HepG2 (cell line): Measurements from ENCODE around the gene AADACL2. TPM values are rescaled to one million over a fixed set of nuclear protein-coding genes. Genes with fewer than 3 reads are reported as not detected.

Source experiments
- ATAC-seq: fragments of 200-7000 bp; cut with Tn5 transposase; 3 replicates; pipeline ENCODE4 v1.9.1; 2020; ENCODE audit warnings: mild to moderate bottlenecking, moderate library complexity
- BruUV-seq: library from RNA; stranded (reverse); fragments of 400-500 nt; replicated peaks from 2 replicates; lab custom pipeline; 2021; lab: Mats Ljungman, UMichigan
- CTCF ChIA-PET: fragments of 300-600 bp; formaldehyde crosslinking; extraction: SDS; loops from one replicate; lab custom pipeline; 2021; ENCODE audit warnings: low total read pairs, inconsistent platforms, low intra/inter-chr PET ratio; lab: Yijun Ruan, JAX
- POLR2A ChIA-PET: fragments of 350-600 bp; sonication (Branson Sonifier 250); formaldehyde crosslinking; loops from one replicate; lab custom pipeline; 2020; ENCODE audit warnings: antibody characterized with exemption, inconsistent platforms; lab: Yijun Ruan, JAX
- DNase-seq: peaks from one replicate; pipeline ENCODE4 v3.0.0-alpha.2; 2015; ENCODE audit warnings: low spot score
- FAIRE-seq: peaks from 3 replicates; lab custom pipeline; 2011; peaks lifted over from hg19 to GRCh38; lab: Jason Lieb, UNC
- H2AFZ ChIP-seq: one replicate; pipeline ENCODE4 v1.6.1; 2011; ENCODE audit warnings: low read length, inconsistent platforms
- H3K27ac ChIP-seq: fragments of 300-600 bp; 3 replicates; pipeline ENCODE4 v1.8.0; 2011; ENCODE audit warnings: mixed run types, mild to moderate bottlenecking, mixed read lengths, low read length, inconsistent platforms; ENCODE audit not compliant: insufficient read depth; ENCODE audit errors: extremely low read length
- H3K27me3 ChIP-seq, 2 experiments: fragments of 200-600 bp in 1 of 2; 2 replicates in 1 of 2; 3 replicates in 1 of 2; pipeline versions ENCODE4 v1.6.0 to v1.8.0; 2011; ENCODE audit warnings: low read length in 2 of 2, mild to moderate bottlenecking in 2 of 2, moderate library complexity in 2 of 2, inconsistent platforms in 1 of 2; ENCODE audit not compliant: insufficient read depth in 2 of 2, control insufficient read depth in 1 of 2
- H3K36me3 ChIP-seq, 2 experiments: fragments of 200-600 bp in 1 of 2; replicated peaks in 1 of 2; 2 replicates in 1 of 2; 3 replicates in 1 of 2; pipeline versions ENCODE4 v1.5.1 to v1.8.0; 2011; ENCODE audit warnings: low read length in 2 of 2, inconsistent platforms in 1 of 2; ENCODE audit not compliant: insufficient read depth in 2 of 2, control insufficient read depth in 1 of 2
- H3K4me1 ChIP-seq: 2 replicates; pipeline ENCODE4 v1.5.1; 2012; ENCODE audit warnings: low read length, inconsistent platforms; ENCODE audit not compliant: insufficient read depth
- H3K4me2 ChIP-seq: 2 replicates; pipeline ENCODE4 v1.6.0; 2011; ENCODE audit warnings: low read depth, low read length, inconsistent platforms
- H3K4me3 ChIP-seq, 3 experiments: fragments of 200-600 bp in 1 of 3; sonication (generic), shearing (Covaris generic) in 1 of 3; replicated peaks in 1 of 3; 2 replicates each; pipeline ENCODE4 v1.5.1; 2011 to 2016; ENCODE audit warnings: low read length in 3 of 3, inconsistent platforms in 2 of 3, low read depth in 2 of 3, mild to moderate bottlenecking in 2 of 3, control low read depth in 1 of 3, mixed read lengths in 1 of 3; ENCODE audit not compliant: insufficient read depth in 1 of 3
- H3K79me2 ChIP-seq: one replicate; pipeline ENCODE4 v1.6.1; 2011; ENCODE audit warnings: low read length, inconsistent platforms; ENCODE audit not compliant: insufficient read depth
- H3K9ac ChIP-seq: 2 replicates; pipeline ENCODE4 v1.6.0; 2011; ENCODE audit warnings: mild to moderate bottlenecking, low read depth, low read length, inconsistent platforms; ENCODE audit not compliant: insufficient read depth
- H3K9me3 ChIP-seq: 2 replicates; pipeline ENCODE4 v1.5.1; 2012; ENCODE audit warnings: mild to moderate bottlenecking, low read length
- H4K20me1 ChIP-seq: 2 replicates; pipeline ENCODE4 v1.6.0; 2011; ENCODE audit warnings: inconsistent platforms, mild to moderate bottlenecking, low read length, moderate library complexity; ENCODE audit not compliant: insufficient read depth
- EEA1 ChIP-seq: sonication (generic); formaldehyde crosslinking; IDR thresholded peaks from 2 replicates; pipeline ENCODE4 v1.5.1; 2020; ENCODE audit warnings: mild to moderate bottlenecking, missing genetic modification reagents, borderline replicate concordance
- PBX2 ChIP-seq: IDR thresholded peaks from 2 replicates; pipeline ENCODE4 v1.6.1; 2016; ENCODE audit warnings: control low read depth
- ZNF496 ChIP-seq: sonication (generic); formaldehyde crosslinking; IDR thresholded peaks from 2 replicates; pipeline ENCODE4 v1.8.1; 2023; ENCODE audit warnings: mild to moderate bottlenecking, moderate library complexity, missing genetic modification reagents; ENCODE audit not compliant: insufficient replicate concordance
- ZSCAN22 ChIP-seq: sonication (generic); formaldehyde crosslinking; IDR thresholded peaks from 2 replicates; pipeline ENCODE4 v1.4.0; 2020; ENCODE audit warnings: mild to moderate bottlenecking, missing genetic modification reagents
- WGBS: methylation state at CpG from one replicate; pipeline ENCODE4 v1.1.6; 2017; ENCODE audit warnings: low lambda C conversion rate; 5-methylcytosine and 5-hydroxymethylcytosine counted together
- in situ Hi-C: cut with HindIII; loops from 2 replicates; pipeline ENCODE4 v1.10.0; 2017; ENCODE audit warnings: low pct_unique_long_range_greater_than_20kb; ENCODE audit not compliant: extremely low pct_ligation_motif_present
- intact Hi-C: fragments of 100-400 bp; cut with micrococcal nuclease; formaldehyde crosslinking; loops from one replicate; pipeline ENCODE4 v1.10.0; 2022; ENCODE audit not compliant: unreplicated experiment
- polyA plus RNA-seq, 8 experiments: library from polyadenylated mRNA; depleted of rRNA in 3 of 8; stranded (reverse) in 7 of 8; unstranded in 1 of 8; fragments of >200 nt; fragmentation: Illumina TruSeq in 4 of 8; extraction: Trizol in 4 of 8; gene quantifications; 2 replicates each; pipeline versions ENCODE4 v1.2.1 to v1.2.3, GENCODE V29; 2011 to 2016; ENCODE audit warnings: low read depth in 4 of 8, missing spikeins in 1 of 8, mixed read lengths in 1 of 8; ENCODE audit not compliant: insufficient read depth in 1 of 8
- total RNA-seq, 5 experiments: library from RNA; depleted of rRNA; stranded (reverse); fragments of >200 nt; fragmentation: Illumina TruSeq; extraction: Trizol; gene quantifications; 2 replicates each; pipeline ENCODE4 v1.2.3, GENCODE V29; 2016; ENCODE audit warnings: low read depth in 1 of 5

The AADACL2 gene
- total and polyA plus RNA-seq, 2 of the 13 experiments (the other 11 are each of a cell fraction or from before 2014, with no cell fraction given), result not detected

- FAIRE-seq (no peak), DNase-seq (no peak), ATAC-seq (no peak)
- Histone ChIP-seq H3K27me3 (no peaks in the 10 kb centered on the region), H3K36me3 (no peaks in the 10 kb centered on the region), H3K4me3 (no peak overlapping the region), H3K4me2 (no peak overlapping the region), H4K20me1 (no peaks in the 10 kb centered on the region), H3K9me3 (peaks cover 40% of the 10 kb centered on the region), H3K4me1 (peaks cover 7% of the 10 kb centered on the region), H3K9ac (no peak overlapping the region), H3K79me2 (no peaks in the 10 kb centered on the region), H3K27ac (no peak overlapping the region), H2AFZ (no peak overlapping the region)
- no TSS peak for BruUV-seq
- TF ChIP-seq ZSCAN22 (CRISPR knock-in tag) (no peak), PBX2 (CRISPR knock-in tag) (no peak), ZNF496 (no peak), EEA1 (CRISPR knock-in tag) (no peak)
- ChIA-PET CTCF (no interaction called here), POLR2A (no interaction called here)
- intact Hi-C loops, result no loop called here
- 88% methylated on average over 15 of the region's 15 CpGs for WGBS
- in situ Hi-C loops, result no loop called here
Observed at GRCh38 chr3:151806838-151807237, 73.1 kb downstream of the AADACL2 start.

Other genes with a start within 250 kb of the AADACL2 start
- 1.2 and 1.5 TPM in 2 replicates for gene AADAC, start 80.2 kb downstream of the AADACL2 start, total RNA-seq (2016; rRNA removed; fragmentation: Illumina TruSeq; extraction: Trizol)
- gene AADAC, start 80.2 kb downstream of the AADACL2 start, polyA plus RNA-seq (2011; rRNA removed), result 0.71 and 0.87 TPM in 2 replicates
- gene SUCNR1, start 139.7 kb downstream of the AADACL2 start, total RNA-seq (2016; rRNA removed; fragmentation: Illumina TruSeq; extraction: Trizol), result not detected in 2 replicates
- 0.03 TPM in 1 of 2 replicates, not detected in the other for gene SUCNR1, start 139.7 kb downstream of the AADACL2 start, polyA plus RNA-seq (2011; rRNA removed)